GM12878 (cell line): Measurements from ENCODE around the gene FFAR2. TPM values are rescaled to one million over a fixed set of nuclear protein-coding genes. Genes with fewer than 3 reads are reported as not detected.
A peak's percentile ranks its signal among the peaks of the same experiment; 100 is the strongest.

Experiments
- BMI1 ChIP-seq: fragments of 450-650 bp; IDR thresholded peaks from 2 replicates; pipeline ENCODE4 v1.6.1; 2016; ENCODE audit warnings: mild to moderate bottlenecking, moderate library complexity, borderline replicate concordance
- MTA3 ChIP-seq: IDR thresholded peaks from 2 replicates; pipeline ENCODE4 v1.6.1; 2012; ENCODE audit warnings: low read length, inconsistent platforms, borderline replicate concordance
- MYB ChIP-seq: fragments of 150-350 bp; IDR thresholded peaks from 2 replicates; pipeline ENCODE4 v1.6.1; 2014; ENCODE audit warnings: mild to moderate bottlenecking, low read depth, low read length, borderline replicate concordance
- NBN ChIP-seq: fragments of 450-650 bp; IDR thresholded peaks from 2 replicates; pipeline ENCODE4 v1.6.1; 2016
- PML ChIP-seq: IDR thresholded peaks from 2 replicates; pipeline ENCODE4 v1.6.1; 2012; ENCODE audit warnings: low read length, inconsistent platforms
- POLR2A ChIP-seq: IDR thresholded peaks from 2 replicates; pipeline ENCODE4 v1.6.1; 2011; ENCODE audit warnings: low read depth, mild to moderate bottlenecking, low read length
- RB1 ChIP-seq: fragments of 450-650 bp; formaldehyde crosslinking; IDR thresholded peaks from 2 replicates; pipeline ENCODE4 v1.6.1; 2017; ENCODE audit warnings: mild to moderate bottlenecking, borderline replicate concordance
- SP1 ChIP-seq: IDR thresholded peaks from one replicate; pipeline ENCODE4 v1.6.1; 2011; ENCODE audit warnings: low read depth, low read length
- STAT1 ChIP-seq: fragments of 450-650 bp; conservative IDR thresholded peaks from 2 replicates; pipeline ENCODE4 v1.6.1; 2014; ENCODE audit warnings: antibody characterized with exemption, mild to moderate bottlenecking
- TBL1XR1 ChIP-seq: IDR thresholded peaks from 2 replicates; pipeline ENCODE4 v1.6.1; 2012; ENCODE audit warnings: low read depth, low read length, improper control_type of control experiment
- polyA plus RNA-seq, 11 experiments: library from polyadenylated mRNA; depleted of rRNA in 4 of 11; unstranded in 6 of 11; stranded (reverse) in 5 of 11; fragments of >200 nt; fragmentation: Nextera tagmentation in 4 of 11; fragmentation: Illumina TruSeq in 1 of 11; extraction: Ambion mirVana in 4 of 11; extraction: Trizol in 1 of 11; gene quantifications; 1 replicate in 1 of 11; 2 replicates in 10 of 11; pipeline versions ENCODE4 v1.2.1 to v1.2.3, GENCODE V29; 2011 to 2016; ENCODE audit warnings: inconsistent platforms in 2 of 11, missing spikeins in 2 of 11, low read depth in 1 of 11
- total RNA-seq, 4 experiments: library from RNA; depleted of rRNA in 3 of 4; stranded (reverse); fragments of >200 nt in 3 of 4; fragmentation: Illumina TruSeq in 1 of 4; extraction: Trizol in 1 of 4; gene quantifications; 2 replicates each; pipeline versions ENCODE4 v1.2.1 to v1.2.3, GENCODE V29; 2013 to 2021
- TF ChIP-seq, protein P1 (sequence below): fragments of 150-350 bp; IDR thresholded peaks from 2 replicates; pipeline ENCODE4 v1.6.1; 2016; ENCODE audit warnings: low read depth, low read length
- TF ChIP-seq, protein P2 (sequence below): fragments of 450-650 bp; IDR thresholded peaks from 2 replicates; pipeline ENCODE4 v1.6.1; 2017; ENCODE audit warnings: mild to moderate bottlenecking, moderate library complexity
- TF ChIP-seq, protein P3 (sequence below): IDR thresholded peaks from 2 replicates; pipeline ENCODE4 v1.6.1; 2011; ENCODE audit warnings: low read depth, low read length, improper control_type of control experiment, borderline replicate concordance
- TF ChIP-seq, protein P4 (sequence below): fragments of 450-650 bp; IDR thresholded peaks from 2 replicates; pipeline ENCODE4 v1.6.1; 2017; ENCODE audit warnings: mild to moderate bottlenecking
- TF ChIP-seq, protein P5 (sequence below): IDR thresholded peaks from 2 replicates; pipeline ENCODE4 v1.6.1; 2012; ENCODE audit warnings: low read depth, low read length, improper control_type of control experiment

Gene FFAR2
- total and polyA plus RNA-seq, 10 of the 15 experiments (the other 5 are each of a cell fraction or from before 2014, with no cell fraction given), result 0.05 to 4.0 (median 2.1) TPM

DNA sequence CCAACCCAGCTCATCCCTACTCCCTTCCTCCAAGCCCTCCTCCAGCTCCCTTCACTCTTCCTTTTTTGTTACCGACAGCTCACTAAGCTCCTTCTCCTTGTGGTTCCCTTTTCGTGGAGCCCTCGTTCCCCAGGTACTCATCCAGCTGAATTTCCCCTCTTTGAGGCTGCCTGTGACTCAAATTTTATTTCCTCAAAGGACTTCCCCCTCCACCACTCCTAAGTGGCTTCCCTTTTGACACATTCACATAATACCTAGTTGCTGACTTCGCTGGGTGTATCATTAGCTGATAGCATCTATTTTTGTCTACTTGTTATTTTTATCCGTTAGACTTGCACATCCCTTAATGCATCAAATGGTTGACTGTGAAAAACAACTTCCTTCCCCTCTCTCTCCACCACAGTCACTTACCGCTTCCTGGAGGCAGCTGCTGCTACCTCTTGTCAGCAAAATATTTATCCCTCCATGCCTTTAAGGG lies 14.5 kb downstream of the FFAR2 start (continued):
- TF ChIP-seq RB1, result no peak
- no peak; the same call in 1 of the 2 replicates for TF ChIP-seq BMI1
- no peak for TF ChIP-seq POLR2A
- peak; percentile 93 for TF ChIP-seq TBL1XR1
- TF ChIP-seq, protein P1, sequence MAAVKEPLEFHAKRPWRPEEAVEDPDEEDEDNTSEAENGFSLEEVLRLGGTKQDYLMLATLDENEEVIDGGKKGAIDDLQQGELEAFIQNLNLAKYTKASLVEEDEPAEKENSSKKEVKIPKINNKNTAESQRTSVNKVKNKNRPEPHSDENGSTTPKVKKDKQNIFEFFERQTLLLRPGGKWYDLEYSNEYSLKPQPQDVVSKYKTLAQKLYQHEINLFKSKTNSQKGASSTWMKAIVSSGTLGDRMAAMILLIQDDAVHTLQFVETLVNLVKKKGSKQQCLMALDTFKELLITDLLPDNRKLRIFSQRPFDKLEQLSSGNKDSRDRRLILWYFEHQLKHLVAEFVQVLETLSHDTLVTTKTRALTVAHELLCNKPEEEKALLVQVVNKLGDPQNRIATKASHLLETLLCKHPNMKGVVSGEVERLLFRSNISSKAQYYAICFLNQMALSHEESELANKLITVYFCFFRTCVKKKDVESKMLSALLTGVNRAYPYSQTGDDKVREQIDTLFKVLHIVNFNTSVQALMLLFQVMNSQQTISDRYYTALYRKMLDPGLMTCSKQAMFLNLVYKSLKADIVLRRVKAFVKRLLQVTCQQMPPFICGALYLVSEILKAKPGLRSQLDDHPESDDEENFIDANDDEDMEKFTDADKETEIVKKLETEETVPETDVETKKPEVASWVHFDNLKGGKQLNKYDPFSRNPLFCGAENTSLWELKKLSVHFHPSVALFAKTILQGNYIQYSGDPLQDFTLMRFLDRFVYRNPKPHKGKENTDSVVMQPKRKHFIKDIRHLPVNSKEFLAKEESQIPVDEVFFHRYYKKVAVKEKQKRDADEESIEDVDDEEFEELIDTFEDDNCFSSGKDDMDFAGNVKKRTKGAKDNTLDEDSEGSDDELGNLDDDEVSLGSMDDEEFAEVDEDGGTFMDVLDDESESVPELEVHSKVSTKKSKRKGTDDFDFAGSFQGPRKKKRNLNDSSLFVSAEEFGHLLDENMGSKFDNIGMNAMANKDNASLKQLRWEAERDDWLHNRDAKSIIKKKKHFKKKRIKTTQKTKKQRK, result no peak
- peak; percentile 31 for TF ChIP-seq SP1
- TF ChIP-seq, protein P2, sequence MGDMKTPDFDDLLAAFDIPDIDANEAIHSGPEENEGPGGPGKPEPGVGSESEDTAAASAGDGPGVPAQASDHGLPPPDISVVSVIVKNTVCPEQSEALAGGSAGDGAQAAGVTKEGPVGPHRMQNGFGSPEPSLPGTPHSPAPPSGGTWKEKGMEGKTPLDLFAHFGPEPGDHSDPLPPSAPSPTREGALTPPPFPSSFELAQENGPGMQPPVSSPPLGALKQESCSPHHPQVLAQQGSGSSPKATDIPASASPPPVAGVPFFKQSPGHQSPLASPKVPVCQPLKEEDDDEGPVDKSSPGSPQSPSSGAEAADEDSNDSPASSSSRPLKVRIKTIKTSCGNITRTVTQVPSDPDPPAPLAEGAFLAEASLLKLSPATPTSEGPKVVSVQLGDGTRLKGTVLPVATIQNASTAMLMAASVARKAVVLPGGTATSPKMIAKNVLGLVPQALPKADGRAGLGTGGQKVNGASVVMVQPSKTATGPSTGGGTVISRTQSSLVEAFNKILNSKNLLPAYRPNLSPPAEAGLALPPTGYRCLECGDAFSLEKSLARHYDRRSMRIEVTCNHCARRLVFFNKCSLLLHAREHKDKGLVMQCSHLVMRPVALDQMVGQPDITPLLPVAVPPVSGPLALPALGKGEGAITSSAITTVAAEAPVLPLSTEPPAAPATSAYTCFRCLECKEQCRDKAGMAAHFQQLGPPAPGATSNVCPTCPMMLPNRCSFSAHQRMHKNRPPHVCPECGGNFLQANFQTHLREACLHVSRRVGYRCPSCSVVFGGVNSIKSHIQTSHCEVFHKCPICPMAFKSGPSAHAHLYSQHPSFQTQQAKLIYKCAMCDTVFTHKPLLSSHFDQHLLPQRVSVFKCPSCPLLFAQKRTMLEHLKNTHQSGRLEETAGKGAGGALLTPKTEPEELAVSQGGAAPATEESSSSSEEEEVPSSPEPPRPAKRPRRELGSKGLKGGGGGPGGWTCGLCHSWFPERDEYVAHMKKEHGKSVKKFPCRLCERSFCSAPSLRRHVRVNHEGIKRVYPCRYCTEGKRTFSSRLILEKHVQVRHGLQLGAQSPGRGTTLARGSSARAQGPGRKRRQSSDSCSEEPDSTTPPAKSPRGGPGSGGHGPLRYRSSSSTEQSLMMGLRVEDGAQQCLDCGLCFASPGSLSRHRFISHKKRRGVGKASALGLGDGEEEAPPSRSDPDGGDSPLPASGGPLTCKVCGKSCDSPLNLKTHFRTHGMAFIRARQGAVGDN, result peak; percentile 69
- TF ChIP-seq, protein P3, sequence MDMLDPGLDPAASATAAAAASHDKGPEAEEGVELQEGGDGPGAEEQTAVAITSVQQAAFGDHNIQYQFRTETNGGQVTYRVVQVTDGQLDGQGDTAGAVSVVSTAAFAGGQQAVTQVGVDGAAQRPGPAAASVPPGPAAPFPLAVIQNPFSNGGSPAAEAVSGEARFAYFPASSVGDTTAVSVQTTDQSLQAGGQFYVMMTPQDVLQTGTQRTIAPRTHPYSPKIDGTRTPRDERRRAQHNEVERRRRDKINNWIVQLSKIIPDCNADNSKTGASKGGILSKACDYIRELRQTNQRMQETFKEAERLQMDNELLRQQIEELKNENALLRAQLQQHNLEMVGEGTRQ, result no peak
- TF ChIP-seq, protein P4, sequence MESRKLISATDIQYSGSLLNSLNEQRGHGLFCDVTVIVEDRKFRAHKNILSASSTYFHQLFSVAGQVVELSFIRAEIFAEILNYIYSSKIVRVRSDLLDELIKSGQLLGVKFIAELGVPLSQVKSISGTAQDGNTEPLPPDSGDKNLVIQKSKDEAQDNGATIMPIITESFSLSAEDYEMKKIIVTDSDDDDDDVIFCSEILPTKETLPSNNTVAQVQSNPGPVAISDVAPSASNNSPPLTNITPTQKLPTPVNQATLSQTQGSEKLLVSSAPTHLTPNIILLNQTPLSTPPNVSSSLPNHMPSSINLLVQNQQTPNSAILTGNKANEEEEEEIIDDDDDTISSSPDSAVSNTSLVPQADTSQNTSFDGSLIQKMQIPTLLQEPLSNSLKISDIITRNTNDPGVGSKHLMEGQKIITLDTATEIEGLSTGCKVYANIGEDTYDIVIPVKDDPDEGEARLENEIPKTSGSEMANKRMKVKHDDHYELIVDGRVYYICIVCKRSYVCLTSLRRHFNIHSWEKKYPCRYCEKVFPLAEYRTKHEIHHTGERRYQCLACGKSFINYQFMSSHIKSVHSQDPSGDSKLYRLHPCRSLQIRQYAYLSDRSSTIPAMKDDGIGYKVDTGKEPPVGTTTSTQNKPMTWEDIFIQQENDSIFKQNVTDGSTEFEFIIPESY, result 0 out of 2 replicates have a peak, but pooled peaks have one; percentile 10
- TF ChIP-seq, protein P5, sequence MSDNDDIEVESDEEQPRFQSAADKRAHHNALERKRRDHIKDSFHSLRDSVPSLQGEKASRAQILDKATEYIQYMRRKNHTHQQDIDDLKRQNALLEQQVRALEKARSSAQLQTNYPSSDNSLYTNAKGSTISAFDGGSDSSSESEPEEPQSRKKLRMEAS, result no peak
- TF ChIP-seq STAT1, result no peak
- TF ChIP-seq MTA3, result peak; percentile 95
- peak; percentile 86 for TF ChIP-seq PML
- TF ChIP-seq NBN, result peak; percentile 99
- peak; percentile 86 for TF ChIP-seq MYB
